K562 (cell line): Measurements from ENCODE around the gene ZKSCAN4. TPM values are rescaled to one million over a fixed set of nuclear protein-coding genes. Genes with fewer than 3 reads are reported as not detected.

Experiments used
- ARID1B ChIP-seq: fragments of 450-650 bp; IDR thresholded peaks from 2 replicates; pipeline ENCODE4 v1.6.1; 2016; ENCODE audit warnings: antibody characterized with exemption, mild to moderate bottlenecking, inconsistent platforms
- BRCA1 ChIP-seq, 2 experiments: fragments of 450-650 bp in 1 of 2; sonication (generic) in 1 of 2; formaldehyde crosslinking in 1 of 2; IDR thresholded peaks; 2 replicates each; pipeline versions ENCODE4 v1.5.0 to v1.6.1; 2017 to 2020; ENCODE audit warnings: mild to moderate bottlenecking in 1 of 2, missing genetic modification reagents in 1 of 2
- DPF2 ChIP-seq: fragments of 450-650 bp; IDR thresholded peaks from 2 replicates; pipeline ENCODE4 v1.6.1; 2016
- HDAC3 ChIP-seq: fragments of 450-650 bp; IDR thresholded peaks from 2 replicates; pipeline ENCODE4 v1.6.1; 2018; ENCODE audit warnings: borderline replicate concordance, mild to moderate bottlenecking, moderate library complexity; ENCODE audit not compliant: partially characterized antibody
- JUND ChIP-seq, 2 experiments: IDR thresholded peaks; 2 replicates in 1 of 2; 3 replicates in 1 of 2; pipeline ENCODE4 v1.6.1; 2011; ENCODE audit warnings: borderline replicate concordance in 2 of 2, low read depth in 2 of 2, low read length in 2 of 2, improper control_type of control experiment in 1 of 2, missing biosample characterization in 1 of 2, missing genetic modification characterization in 1 of 2, missing genetic modification reagents in 1 of 2
- MAZ ChIP-seq, 2 experiments: fragments of 450-650 bp in 1 of 2; sonication (generic) in 1 of 2; formaldehyde crosslinking; IDR thresholded peaks in 1 of 2; conservative IDR thresholded peaks in 1 of 2; 2 replicates each; pipeline versions ENCODE4 v1.4.0 to v1.5.0; 2020; ENCODE audit warnings: mild to moderate bottlenecking in 1 of 2, missing genetic modification reagents in 1 of 2
- MYNN ChIP-seq, 2 experiments: sonication (generic); formaldehyde crosslinking in 1 of 2; IDR thresholded peaks; 2 replicates each; pipeline versions ENCODE4 v1.5.0 to v1.6.1; 2016 to 2020; ENCODE audit warnings: antibody characterized with exemption in 1 of 2, missing genetic modification reagents in 1 of 2
- NFE2 ChIP-seq: IDR thresholded peaks from 2 replicates; pipeline ENCODE4 v1.6.1; 2014; ENCODE audit warnings: antibody characterized with exemption, low read depth
- NRF1 ChIP-seq, 2 experiments: fragments of 450-650 bp; IDR thresholded peaks in 1 of 2; conservative IDR thresholded peaks in 1 of 2; 2 replicates each; pipeline ENCODE4 v1.6.1; 2014; ENCODE audit warnings: mild to moderate bottlenecking in 2 of 2
- POLR2B ChIP-seq: fragments of 450-650 bp; IDR thresholded peaks from 2 replicates; pipeline ENCODE4 v1.6.1; 2018; ENCODE audit warnings: low read depth; ENCODE audit not compliant: partially characterized antibody
- RCOR1 ChIP-seq, 2 experiments: IDR thresholded peaks; 2 replicates each; pipeline ENCODE4 v1.6.1; 2012; ENCODE audit warnings: low read depth in 2 of 2, low read length in 2 of 2, borderline replicate concordance in 1 of 2, improper control_type of control experiment in 1 of 2
- SMAD4 ChIP-seq: fragments of 250-450 bp; sonication (Bioruptor Pico); conservative IDR thresholded peaks from 2 replicates; pipeline ENCODE4 v1.8.0; 2021; ENCODE audit warnings: inconsistent platforms, mild to moderate bottlenecking, moderate library complexity
- SMARCE1 ChIP-seq: fragments of 450-650 bp; IDR thresholded peaks from 2 replicates; pipeline ENCODE4 v1.7.1; 2016; ENCODE audit warnings: mild to moderate bottlenecking
- TAF7 ChIP-seq: fragments of 450-650 bp; IDR thresholded peaks from 2 replicates; pipeline ENCODE4 v1.6.1; 2016; ENCODE audit warnings: missing genetic modification characterization, missing compliant biosample characterization
- TRIM24 ChIP-seq, 2 experiments: fragments of 450-650 bp; IDR thresholded peaks; 2 replicates each; pipeline ENCODE4 v1.6.1; 2016
- ZBTB5 ChIP-seq: fragments of 450-650 bp; IDR thresholded peaks from 2 replicates; pipeline ENCODE4 v1.6.1; 2017; ENCODE audit warnings: antibody characterized with exemption
- ZFX ChIP-seq: sonication (generic); formaldehyde crosslinking; IDR thresholded peaks from 2 replicates; pipeline ENCODE4 v1.8.0; 2022; ENCODE audit warnings: mild to moderate bottlenecking, missing genetic modification reagents, moderate library complexity
- ZNF316 ChIP-seq: fragments of 450-650 bp; IDR thresholded peaks from 2 replicates; pipeline ENCODE4 v1.6.1; 2016
- ZNF324 ChIP-seq: fragments of 250-450 bp; sonication (Bioruptor Pico); IDR thresholded peaks from 2 replicates; pipeline ENCODE4 v1.4.0; 2020; ENCODE audit warnings: mild to moderate bottlenecking
- ZNF695 ChIP-seq: fragments of 450-650 bp; formaldehyde crosslinking; IDR thresholded peaks from 2 replicates; pipeline ENCODE4 v1.4.0; 2020; ENCODE audit warnings: mild to moderate bottlenecking, moderate library complexity
- polyA plus RNA-seq, 8 experiments: library from polyadenylated mRNA; depleted of rRNA in 4 of 8; stranded (reverse) in 5 of 8; unstranded in 3 of 8; fragments of >200 nt; fragmentation: Nextera tagmentation in 2 of 8; fragmentation: Illumina TruSeq in 1 of 8; extraction: Ambion mirVana in 2 of 8; extraction: Trizol in 1 of 8; gene quantifications; 2 replicates each; pipeline versions ENCODE4 v1.2.1 to v1.2.3, GENCODE V29; 2011 to 2014; ENCODE audit warnings: inconsistent platforms in 1 of 8, missing spikeins in 1 of 8
- total RNA-seq, 7 experiments: library from RNA; depleted of rRNA in 6 of 7; stranded (reverse); fragments of >200 nt in 6 of 7; fragmentation: Illumina TruSeq in 2 of 7; extraction: Trizol in 2 of 7; gene quantifications; 2 replicates each; pipeline versions ENCODE4 v1.2.1 to v1.2.3, GENCODE V29; 2011 to 2021; ENCODE audit warnings: low replicate concordance in 1 of 7
- TF ChIP-seq, protein P1 (sequence below): fragments of 450-650 bp; formaldehyde crosslinking; IDR thresholded peaks from 2 replicates; pipeline ENCODE4 v1.4.0; 2020; ENCODE audit warnings: mild to moderate bottlenecking, moderate library complexity
- TF ChIP-seq, protein P2 (sequence below): fragments of 450-650 bp; IDR thresholded peaks from 2 replicates; pipeline ENCODE4 v1.6.1; 2016; ENCODE audit warnings: mild to moderate bottlenecking
- TF ChIP-seq, protein P3 (sequence below), 2 experiments: fragments of 250-450 bp in 1 of 2; fragments of 450-650 bp in 1 of 2; sonication (Bioruptor Pico) in 1 of 2; IDR thresholded peaks; 2 replicates each; pipeline versions ENCODE4 v1.6.1 to v1.8.0; 2016 to 2021; ENCODE audit warnings: mild to moderate bottlenecking in 2 of 2, moderate library complexity in 2 of 2, missing compliant biosample characterization in 1 of 2, missing genetic modification characterization in 1 of 2

The ZKSCAN4 gene
- total and polyA plus RNA-seq, 9 of the 15 experiments (the other 6 are each of a cell fraction or from before 2014, with no cell fraction given): 1.2 to 5.3 (median 4.7) TPM

DNA sequence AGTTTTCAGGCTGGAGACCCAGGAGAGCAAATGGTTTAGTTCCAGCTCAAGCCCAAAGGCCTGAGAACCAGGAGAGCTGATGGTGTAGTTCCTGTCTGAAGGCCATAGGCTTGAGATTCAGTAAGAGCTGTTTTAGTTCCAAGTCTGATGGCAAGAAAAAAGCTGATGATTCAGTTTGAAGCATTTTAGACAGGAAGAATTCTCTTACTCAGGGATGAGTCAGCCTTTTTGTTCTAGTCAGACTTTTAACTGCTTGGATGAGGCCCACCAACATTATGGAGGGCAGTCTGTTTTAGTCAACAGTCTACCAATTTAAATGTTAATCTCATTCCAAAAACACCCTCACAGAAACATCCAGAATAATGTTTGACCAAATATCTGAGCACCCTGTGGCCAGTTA, 17.4 kb upstream of the ZKSCAN4 start (continued):
- no peak for TF ChIP-seq BRCA1 (IDR thresholded peaks at IDR 0.05)
- no peak for TF ChIP-seq BRCA1 (CRISPR knock-in tag; IDR thresholded peaks at IDR 0.05)
- no peak for TF ChIP-seq HDAC3
- TF ChIP-seq JUND (IDR thresholded peaks at IDR 0.05; ENCODE audit: borderline replicate concordance, low read depth, low read length): peak; percentile 83
- TF ChIP-seq JUND (tag; IDR thresholded peaks at IDR 0.05; ENCODE audit: borderline replicate concordance, low read depth, low read length): peak; percentile 80; the same call in 2 of the 3 replicates
- TF ChIP-seq SMAD4: 0 out of 2 replicates have a peak, but pooled peaks have one; percentile 27
- no peak for TF ChIP-seq ZFX (CRISPR knock-in tag)
- TF ChIP-seq MYNN (IDR thresholded peaks at IDR 0.05): 0 out of 2 replicates have a peak, but pooled peaks have one; percentile 68
- TF ChIP-seq MYNN (CRISPR knock-in tag; IDR thresholded peaks at IDR 0.05): no peak
- peak in 1 of 2 experiments; percentile 71; a peak in 3 of 4 replicates for TF ChIP-seq TRIM24 (IDR thresholded peaks at IDR 0.05)
- TF ChIP-seq SMARCE1: peak; percentile 79
- peak; percentile 57 for TF ChIP-seq ARID1B
- TF ChIP-seq TAF7: no peak
- TF ChIP-seq, protein P1, sequence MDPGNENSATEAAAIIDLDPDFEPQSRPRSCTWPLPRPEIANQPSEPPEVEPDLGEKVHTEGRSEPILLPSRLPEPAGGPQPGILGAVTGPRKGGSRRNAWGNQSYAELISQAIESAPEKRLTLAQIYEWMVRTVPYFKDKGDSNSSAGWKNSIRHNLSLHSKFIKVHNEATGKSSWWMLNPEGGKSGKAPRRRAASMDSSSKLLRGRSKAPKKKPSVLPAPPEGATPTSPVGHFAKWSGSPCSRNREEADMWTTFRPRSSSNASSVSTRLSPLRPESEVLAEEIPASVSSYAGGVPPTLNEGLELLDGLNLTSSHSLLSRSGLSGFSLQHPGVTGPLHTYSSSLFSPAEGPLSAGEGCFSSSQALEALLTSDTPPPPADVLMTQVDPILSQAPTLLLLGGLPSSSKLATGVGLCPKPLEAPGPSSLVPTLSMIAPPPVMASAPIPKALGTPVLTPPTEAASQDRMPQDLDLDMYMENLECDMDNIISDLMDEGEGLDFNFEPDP: no peak
- 0 out of 4 replicates have a peak, but pooled peaks of 1 of the 2 experiments have one; percentile 17 for TF ChIP-seq RCOR1 (IDR thresholded peaks at IDR 0.05; ENCODE audit: borderline replicate concordance in 1 of 2, low read depth in 2 of 2, low read length in 2 of 2)
- no peak for TF ChIP-seq NRF1 (conservative IDR thresholded peaks at IDR 0.05 in 1 of 2, IDR thresholded peaks at IDR 0.05 in 1 of 2)
- no peak for TF ChIP-seq ZNF695
- no peak for TF ChIP-seq POLR2B
- peak; percentile 100 for TF ChIP-seq ZNF316
- no peak for TF ChIP-seq MAZ (CRISPR knock-in tag; conservative IDR thresholded peaks at IDR 0.05 in 1 of 2, IDR thresholded peaks at IDR 0.05 in 1 of 2)
- no peak for TF ChIP-seq ZBTB5
- peak; percentile 95 for TF ChIP-seq NFE2
- TF ChIP-seq, protein P2, sequence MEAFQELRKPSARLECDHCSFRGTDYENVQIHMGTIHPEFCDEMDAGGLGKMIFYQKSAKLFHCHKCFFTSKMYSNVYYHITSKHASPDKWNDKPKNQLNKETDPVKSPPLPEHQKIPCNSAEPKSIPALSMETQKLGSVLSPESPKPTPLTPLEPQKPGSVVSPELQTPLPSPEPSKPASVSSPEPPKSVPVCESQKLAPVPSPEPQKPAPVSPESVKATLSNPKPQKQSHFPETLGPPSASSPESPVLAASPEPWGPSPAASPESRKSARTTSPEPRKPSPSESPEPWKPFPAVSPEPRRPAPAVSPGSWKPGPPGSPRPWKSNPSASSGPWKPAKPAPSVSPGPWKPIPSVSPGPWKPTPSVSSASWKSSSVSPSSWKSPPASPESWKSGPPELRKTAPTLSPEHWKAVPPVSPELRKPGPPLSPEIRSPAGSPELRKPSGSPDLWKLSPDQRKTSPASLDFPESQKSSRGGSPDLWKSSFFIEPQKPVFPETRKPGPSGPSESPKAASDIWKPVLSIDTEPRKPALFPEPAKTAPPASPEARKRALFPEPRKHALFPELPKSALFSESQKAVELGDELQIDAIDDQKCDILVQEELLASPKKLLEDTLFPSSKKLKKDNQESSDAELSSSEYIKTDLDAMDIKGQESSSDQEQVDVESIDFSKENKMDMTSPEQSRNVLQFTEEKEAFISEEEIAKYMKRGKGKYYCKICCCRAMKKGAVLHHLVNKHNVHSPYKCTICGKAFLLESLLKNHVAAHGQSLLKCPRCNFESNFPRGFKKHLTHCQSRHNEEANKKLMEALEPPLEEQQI: peak; percentile 45; the same call in 1 of the 2 replicates
- peak; percentile 76 for TF ChIP-seq DPF2
- TF ChIP-seq ZNF324 (CRISPR knock-in tag): no peak
- TF ChIP-seq, protein P3, sequence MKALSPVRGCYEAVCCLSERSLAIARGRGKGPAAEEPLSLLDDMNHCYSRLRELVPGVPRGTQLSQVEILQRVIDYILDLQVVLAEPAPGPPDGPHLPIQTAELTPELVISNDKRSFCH (CRISPR knock-in tag; IDR thresholded peaks at IDR 0.05): no peak
- TF ChIP-seq, protein P3 (tag; IDR thresholded peaks at IDR 0.05): no peak
